K562 (cell line): ENCODE measurements around the gene TIFAB. TPM values are rescaled to one million over a fixed set of nuclear protein-coding genes. Genes with fewer than 3 reads are reported as not detected.

Source experiments
- AFF4 ChIP-seq: sonication (generic); formaldehyde crosslinking; IDR thresholded peaks from 2 replicates; pipeline ENCODE4 v1.8.0; 2023; ENCODE audit warnings: mild to moderate bottlenecking, missing genetic modification reagents
- ARID3A ChIP-seq: IDR thresholded peaks from 2 replicates; pipeline ENCODE4 v1.6.1; 2012; ENCODE audit warnings: low read depth, low read length, improper control_type of control experiment, borderline replicate concordance
- FOXJ3 ChIP-seq: sonication (generic); formaldehyde crosslinking; IDR thresholded peaks from 2 replicates; pipeline ENCODE4 v1.4.0; 2020; ENCODE audit warnings: mild to moderate bottlenecking, missing genetic modification reagents
- FOXM1 ChIP-seq, 2 experiments: fragments of 450-650 bp in 1 of 2; sonication (generic) in 1 of 2; formaldehyde crosslinking in 1 of 2; IDR thresholded peaks; 2 replicates each; pipeline versions ENCODE4 v1.6.1 to v1.9.0; 2017 to 2022; ENCODE audit warnings: low read depth in 2 of 2, mild to moderate bottlenecking in 2 of 2, missing genetic modification reagents in 1 of 2, moderate library complexity in 1 of 2
- KDM4B ChIP-seq, 2 experiments: fragments of 450-650 bp in 1 of 2; sonication (generic) in 1 of 2; IDR thresholded peaks; 2 replicates each; pipeline ENCODE4 v1.6.1; 2016 to 2017; ENCODE audit warnings: borderline replicate concordance in 2 of 2, antibody characterized with exemption in 1 of 2, low read depth in 1 of 2, mild to moderate bottlenecking in 1 of 2
- MCM5 ChIP-seq: fragments of 450-650 bp; IDR thresholded peaks from 2 replicates; pipeline ENCODE4 v1.6.1; 2016; ENCODE audit warnings: low read depth
- MEIS2 ChIP-seq: fragments of 450-650 bp; IDR thresholded peaks from 2 replicates; pipeline ENCODE4 v1.6.1; 2014; ENCODE audit warnings: mild to moderate bottlenecking; ENCODE audit not compliant: partially characterized antibody
- NONO ChIP-seq, 2 experiments: fragments of 200-400 bp in 1 of 2; fragments of 450-650 bp in 1 of 2; formaldehyde crosslinking in 1 of 2; IDR thresholded peaks; 2 replicates each; pipeline ENCODE4 v1.6.1; 2017; ENCODE audit warnings: low read depth in 2 of 2, mild to moderate bottlenecking in 2 of 2, moderate library complexity in 2 of 2, low read length in 1 of 2
- PATZ1 ChIP-seq: fragments of 250-450 bp; sonication (Bioruptor Pico); IDR thresholded peaks from 2 replicates; pipeline ENCODE4 v1.5.0; 2020; ENCODE audit warnings: mild to moderate bottlenecking, borderline replicate concordance
- POLR2A ChIP-seq: fragments of 450-650 bp; conservative IDR thresholded peaks from 2 replicates; pipeline ENCODE4 v1.6.1; 2016
- SRSF7 ChIP-seq: fragments of 200-400 bp; formaldehyde crosslinking; optimal IDR thresholded peaks from 2 replicates; pipeline ENCODE3; 2017; ENCODE audit warnings: mild to moderate bottlenecking, low read depth, low read length
- SRSF9 ChIP-seq: fragments of 200-400 bp; formaldehyde crosslinking; IDR thresholded peaks from 2 replicates; pipeline ENCODE4 v1.6.1; 2017; ENCODE audit warnings: low read depth, low read length, borderline replicate concordance
- STAT5A ChIP-seq: IDR thresholded peaks from 2 replicates; pipeline ENCODE4 v1.6.1; 2012; ENCODE audit warnings: low read length, inconsistent platforms, borderline replicate concordance
- SUPT5H ChIP-seq: fragments of 450-650 bp; IDR thresholded peaks from 2 replicates; pipeline ENCODE4 v1.6.1; 2016
- TAF7 ChIP-seq: fragments of 450-650 bp; IDR thresholded peaks from 2 replicates; pipeline ENCODE4 v1.6.1; 2016; ENCODE audit warnings: missing genetic modification characterization, missing compliant biosample characterization
- WHSC1 ChIP-seq: IDR thresholded peaks from one replicate; pipeline ENCODE4 v1.6.1; 2012; ENCODE audit warnings: low read length, control low read depth, inconsistent platforms
- ZNF584 ChIP-seq: fragments of 200-800 bp; sonication (Bioruptor generic); IDR thresholded peaks from 2 replicates; pipeline ENCODE4 v1.6.1; 2016; ENCODE audit warnings: low read depth, mild to moderate bottlenecking, missing genetic modification characterization, missing compliant biosample characterization
- ZSCAN32 ChIP-seq: fragments of 450-650 bp; formaldehyde crosslinking; IDR thresholded peaks from 2 replicates; pipeline ENCODE4 v1.4.0; 2020; ENCODE audit warnings: mild to moderate bottlenecking, moderate library complexity
- polyA plus RNA-seq, 8 experiments: library from polyadenylated mRNA; depleted of rRNA in 4 of 8; stranded (reverse) in 5 of 8; unstranded in 3 of 8; fragments of >200 nt; fragmentation: Nextera tagmentation in 2 of 8; fragmentation: Illumina TruSeq in 1 of 8; extraction: Ambion mirVana in 2 of 8; extraction: Trizol in 1 of 8; gene quantifications; 2 replicates each; pipeline versions ENCODE4 v1.2.1 to v1.2.3, GENCODE V29; 2011 to 2014; ENCODE audit warnings: inconsistent platforms in 1 of 8, missing spikeins in 1 of 8
- total RNA-seq, 7 experiments: library from RNA; depleted of rRNA in 6 of 7; stranded (reverse); fragments of >200 nt in 6 of 7; fragmentation: Illumina TruSeq in 2 of 7; extraction: Trizol in 2 of 7; gene quantifications; 2 replicates each; pipeline versions ENCODE4 v1.2.1 to v1.2.3, GENCODE V29; 2011 to 2021; ENCODE audit warnings: low replicate concordance in 1 of 7
- TF ChIP-seq, protein P1 (sequence below): sonication (generic); formaldehyde crosslinking; IDR thresholded peaks from 2 replicates; pipeline ENCODE4 v1.8.1; 2023; ENCODE audit warnings: mild to moderate bottlenecking, missing genetic modification reagents

Gene TIFAB
- total and polyA plus RNA-seq, 9 of the 15 experiments (the other 6 are each of a cell fraction or from before 2014, with no cell fraction given) = not detected

DNA sequence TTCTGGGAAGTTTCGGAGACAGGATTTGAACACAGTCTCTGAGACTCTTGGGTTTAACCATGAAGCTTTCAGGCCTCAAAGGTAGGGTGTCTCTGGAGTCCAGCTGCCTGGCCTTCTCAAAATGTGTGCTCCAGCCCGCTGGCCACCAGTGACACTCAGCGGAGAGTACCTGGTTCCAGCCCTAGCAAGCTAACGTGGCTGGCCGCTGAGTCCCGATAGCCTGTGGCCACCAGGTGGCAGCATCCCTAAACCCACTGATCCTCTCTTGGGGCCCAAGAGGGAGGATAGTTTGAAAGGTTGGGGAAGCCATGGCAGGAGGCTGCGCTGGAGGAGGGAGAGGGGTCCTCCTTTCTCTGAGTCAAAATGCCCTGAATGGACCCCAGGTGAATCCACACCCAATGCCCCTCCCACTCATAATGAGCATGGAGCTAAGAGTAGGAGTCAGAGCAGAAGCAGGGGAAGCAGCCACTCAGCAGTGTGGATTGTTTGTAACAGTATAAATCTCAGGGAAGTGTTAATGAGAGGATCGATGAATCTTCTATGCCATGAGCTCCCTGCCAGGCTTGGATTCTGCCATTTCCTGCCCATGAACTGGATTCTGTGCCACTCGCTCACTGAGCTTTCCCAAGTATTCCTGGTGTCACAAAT, 5.4 kb upstream of the TIFAB start (continued):
- TF ChIP-seq SRSF9 = no peak
- TF ChIP-seq ARID3A = no peak
- no peak for TF ChIP-seq SRSF7
- no peak for TF ChIP-seq PATZ1 (CRISPR knock-in tag)
- no peak for TF ChIP-seq MEIS2
- no peak for TF ChIP-seq FOXM1 (IDR thresholded peaks at IDR 0.05; ENCODE audit: low read depth)
- no peak for TF ChIP-seq FOXM1 (CRISPR knock-in tag; IDR thresholded peaks at IDR 0.05; ENCODE audit: low read depth)
- TF ChIP-seq, protein P1, sequence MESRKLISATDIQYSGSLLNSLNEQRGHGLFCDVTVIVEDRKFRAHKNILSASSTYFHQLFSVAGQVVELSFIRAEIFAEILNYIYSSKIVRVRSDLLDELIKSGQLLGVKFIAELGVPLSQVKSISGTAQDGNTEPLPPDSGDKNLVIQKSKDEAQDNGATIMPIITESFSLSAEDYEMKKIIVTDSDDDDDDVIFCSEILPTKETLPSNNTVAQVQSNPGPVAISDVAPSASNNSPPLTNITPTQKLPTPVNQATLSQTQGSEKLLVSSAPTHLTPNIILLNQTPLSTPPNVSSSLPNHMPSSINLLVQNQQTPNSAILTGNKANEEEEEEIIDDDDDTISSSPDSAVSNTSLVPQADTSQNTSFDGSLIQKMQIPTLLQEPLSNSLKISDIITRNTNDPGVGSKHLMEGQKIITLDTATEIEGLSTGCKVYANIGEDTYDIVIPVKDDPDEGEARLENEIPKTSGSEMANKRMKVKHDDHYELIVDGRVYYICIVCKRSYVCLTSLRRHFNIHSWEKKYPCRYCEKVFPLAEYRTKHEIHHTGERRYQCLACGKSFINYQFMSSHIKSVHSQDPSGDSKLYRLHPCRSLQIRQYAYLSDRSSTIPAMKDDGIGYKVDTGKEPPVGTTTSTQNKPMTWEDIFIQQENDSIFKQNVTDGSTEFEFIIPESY (CRISPR knock-in tag) = no peak
- TF ChIP-seq AFF4 (CRISPR knock-in tag) = no peak
- no peak for TF ChIP-seq MCM5
- TF ChIP-seq POLR2A = no peak
- no peak for TF ChIP-seq KDM4B (IDR thresholded peaks at IDR 0.05; ENCODE audit: borderline replicate concordance in 2 of 2, low read depth in 1 of 2)
- no peak for TF ChIP-seq WHSC1
- no peak for TF ChIP-seq ZSCAN32 (CRISPR knock-in tag)
- TF ChIP-seq TAF7 (tag) = no peak
- no peak for TF ChIP-seq NONO (IDR thresholded peaks at IDR 0.05; ENCODE audit: low read depth in 2 of 2, low read length in 1 of 2)
- no peak for TF ChIP-seq STAT5A
- TF ChIP-seq SUPT5H = no peak
- no peak for TF ChIP-seq ZNF584 (CRISPR knock-in tag)
- no peak for TF ChIP-seq FOXJ3 (CRISPR knock-in tag)
